Kidney (tissue), 14 donors: ENCODE data around the gene FAM13A. TPM values are rescaled to one million over a fixed set of nuclear protein-coding genes. Genes with fewer than 3 reads are reported as not detected.

Experiments used
- DNase-seq, 5 donors: peaks; one replicate each; pipeline ENCODE4 v3.0.0-alpha.2; 2013 to 2020
- FAIRE-seq: peaks from 2 replicates; lab custom pipeline; 2012; peaks lifted over from hg19 to GRCh38; lab: Jason Lieb, UNC
- H3K27ac ChIP-seq, 2 donors: one replicate each; pipeline ENCODE4 v1.7.0; 2013; ENCODE audit warnings: low read depth in 2 of 2, low read length in 2 of 2, inconsistent platforms in 1 of 2
- H3K27me3 ChIP-seq: one replicate; pipeline ENCODE4 v1.7.1; 2013; ENCODE audit warnings: low read length, inconsistent platforms; ENCODE audit not compliant: control insufficient read depth, insufficient read depth
- H3K36me3 ChIP-seq, 3 donors: one replicate each; pipeline versions ENCODE4 v1.7.0 to v1.7.1; 2013; ENCODE audit warnings: low read length in 3 of 3, control low read depth in 1 of 3, inconsistent platforms in 1 of 3; ENCODE audit not compliant: insufficient read depth in 3 of 3, control insufficient read depth in 2 of 3
- H3K4me1 ChIP-seq, 3 donors: one replicate each; pipeline versions ENCODE4 v1.7.0 to v1.7.1; 2013; ENCODE audit warnings: low read length in 3 of 3, inconsistent platforms in 1 of 3, low read depth in 1 of 3; ENCODE audit not compliant: control insufficient read depth in 2 of 3, insufficient read depth in 2 of 3
- H3K4me3 ChIP-seq, 3 donors: one replicate each; pipeline versions ENCODE4 v1.7.0 to v1.8.1; 2013; ENCODE audit warnings: low read length in 3 of 3, control low read depth in 1 of 3, inconsistent platforms in 1 of 3
- H3K9ac ChIP-seq, 3 donors: one replicate each; pipeline versions ENCODE4 v1.7.0 to v1.7.1; 2013; ENCODE audit warnings: low read length in 3 of 3, control low read depth in 1 of 3, inconsistent platforms in 1 of 3
- H3K9me3 ChIP-seq, 3 donors: one replicate each; pipeline versions ENCODE4 v1.7.0 to v1.7.1; 2013; ENCODE audit warnings: low read length in 3 of 3, control low read depth in 1 of 3, inconsistent platforms in 1 of 3; ENCODE audit not compliant: control insufficient read depth in 2 of 3, insufficient read depth in 1 of 3
- CTCF ChIP-seq: IDR thresholded peaks from 3 replicates; pipeline ENCODE4 v1.5.1; 2012; ENCODE audit warnings: mild to moderate bottlenecking, moderate library complexity, borderline replicate concordance; ENCODE audit not compliant: insufficient read depth; ENCODE audit errors: extremely low read depth
- intact Hi-C: fragments of 100-400 bp; cut with DNase I; formaldehyde crosslinking; loops from one replicate; pipeline ENCODE4 v1.11.1; 2022
- polyA plus RNA-seq: library from polyadenylated mRNA; stranded (reverse); fragments of 350-450 nt; fragmentation: Illumina TruSeq; extraction: RNeasy Lipid Tissue Mini Kit (QIAGEN cat#74804); gene quantifications from one replicate; pipeline ENCODE4 v1.2.3, GENCODE V29; 2014; ENCODE audit warnings: low read depth, low replicate concordance; ENCODE audit not compliant: insufficient read depth
- total RNA-seq: library from RNA; stranded (reverse); fragmentation: NEBNext Ultra II Directional; extraction: Animal tissue kit (Norgen Biotek cat#: 25700); gene quantifications from one replicate; pipeline ENCODE4 v1.2.1, GENCODE V29; 2021
- donor health status: control.
- donor health status: control.
- donor health status: control.
- donor health status: control.
- donor health status: control.
- donor health status: DM: yes; HTN: yes; CAD: no.
- donor health status: Normal renal cell carcinoma (clear cell type).

Gene FAM13A
- total and polyA plus RNA-seq, 2 donors from 2014 or later: 12.9 to 48.3 TPM

GRCh38 chr4:88802585-88803286 lies 254.2 kb downstream of the FAM13A start:
- intact Hi-C loops: no loop called here
- Histone ChIP-seq H3K4me1 (peaks cover 0 to 2% (median 0%) of the 10 kb centered on the region in 3 donors), H3K36me3 (no peaks in the 10 kb centered on the region), H3K4me3 (no peak overlapping the region), H3K27me3 (no peaks in the 10 kb centered on the region), H3K9me3 (no peaks in the 10 kb centered on the region), H3K27ac (no peak overlapping the region), H3K9ac (no peak overlapping the region)
- no peak for TF ChIP-seq CTCF
- FAIRE-seq: no peak
- no peak for DNase-seq

GRCh38 chr4:88802138-88802537 lies 254.8 kb downstream of the FAM13A start:
- no peak for FAIRE-seq
- Histone ChIP-seq H3K9ac (no peak overlapping the region), H3K27ac (no peak overlapping the region), H3K9me3 (no peaks in the 10 kb centered on the region), H3K4me1 (no peaks in the 10 kb centered on the region), H3K4me3 (no peak overlapping the region), H3K36me3 (no peaks in the 10 kb centered on the region), H3K27me3 (no peaks in the 10 kb centered on the region)
- intact Hi-C loops: no loop called here
- TF ChIP-seq CTCF: no peak
- no peak for DNase-seq

- no peak for TF ChIP-seq CTCF
- Histone ChIP-seq H3K27ac (no peak overlapping the region), H3K9me3 (no peaks in the 10 kb centered on the region), H3K36me3 (no peaks in the 10 kb centered on the region), H3K27me3 (no peaks in the 10 kb centered on the region), H3K9ac (no peak overlapping the region), H3K4me1 (no peaks in the 10 kb centered on the region), H3K4me3 (no peak overlapping the region)
- FAIRE-seq: no peak
- no peak for DNase-seq
- intact Hi-C loops: no loop called here
Measured at GRCh38 chr4:88799900-88800299, 257.1 kb downstream of the FAM13A start.
